ENCODE results near the gene AP4E1.

AP4E1 gene

DNA sequence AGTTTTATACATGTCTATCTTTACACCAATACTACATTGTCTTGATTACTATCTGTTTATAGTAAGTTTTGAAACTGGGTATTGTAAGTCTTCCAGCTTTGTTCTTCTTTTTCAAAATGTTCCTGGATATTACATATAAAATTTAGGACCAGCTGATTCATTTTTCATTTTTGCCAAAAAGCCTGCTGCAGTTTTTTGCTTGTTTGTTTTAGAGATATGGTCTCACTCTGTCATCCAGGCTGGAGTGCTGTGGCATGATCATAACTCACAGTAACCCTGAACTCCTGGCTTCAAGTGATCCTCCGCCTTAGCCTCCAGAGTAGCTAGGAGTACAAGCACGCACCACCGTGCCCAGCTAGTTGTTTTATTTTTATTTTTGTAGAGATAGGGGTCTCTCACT is 20.4 kb upstream of the AP4E1 start:
- no peak overlapping the region for H3K4me2 ChIP-seq (ENCODE audit: low read depth, low read length, poor library complexity, severe bottlenecking)
- no peaks in the 10 kb centered on the region for H4K20me1 ChIP-seq (ENCODE audit: low read depth, low read length)
- H3K79me2 ChIP-seq (ENCODE audit: insufficient read depth, low read length), result no peaks in the 10 kb centered on the region
- H2AFZ ChIP-seq (ENCODE audit: low read depth, low read length, severe bottlenecking), result no peak overlapping the region
- no peaks in the 10 kb centered on the region for H3K9me2 ChIP-seq (replicated peaks; ENCODE audit: insufficient read depth, low read length)
- H3K27ac ChIP-seq (ENCODE audit: low read depth, low read length), result no peak overlapping the region
- no peak overlapping the region for H3K9ac ChIP-seq (ENCODE audit: low read length)
- no peak for TF ChIP-seq EZH2phosphoT487 (conservative IDR thresholded peaks at IDR 0.05; ENCODE audit: low read length)
- TF ChIP-seq, protein P1, sequence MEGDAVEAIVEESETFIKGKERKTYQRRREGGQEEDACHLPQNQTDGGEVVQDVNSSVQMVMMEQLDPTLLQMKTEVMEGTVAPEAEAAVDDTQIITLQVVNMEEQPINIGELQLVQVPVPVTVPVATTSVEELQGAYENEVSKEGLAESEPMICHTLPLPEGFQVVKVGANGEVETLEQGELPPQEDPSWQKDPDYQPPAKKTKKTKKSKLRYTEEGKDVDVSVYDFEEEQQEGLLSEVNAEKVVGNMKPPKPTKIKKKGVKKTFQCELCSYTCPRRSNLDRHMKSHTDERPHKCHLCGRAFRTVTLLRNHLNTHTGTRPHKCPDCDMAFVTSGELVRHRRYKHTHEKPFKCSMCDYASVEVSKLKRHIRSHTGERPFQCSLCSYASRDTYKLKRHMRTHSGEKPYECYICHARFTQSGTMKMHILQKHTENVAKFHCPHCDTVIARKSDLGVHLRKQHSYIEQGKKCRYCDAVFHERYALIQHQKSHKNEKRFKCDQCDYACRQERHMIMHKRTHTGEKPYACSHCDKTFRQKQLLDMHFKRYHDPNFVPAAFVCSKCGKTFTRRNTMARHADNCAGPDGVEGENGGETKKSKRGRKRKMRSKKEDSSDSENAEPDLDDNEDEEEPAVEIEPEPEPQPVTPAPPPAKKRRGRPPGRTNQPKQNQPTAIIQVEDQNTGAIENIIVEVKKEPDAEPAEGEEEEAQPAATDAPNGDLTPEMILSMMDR (IDR thresholded peaks at IDR 0.05; ENCODE audit: insufficient read depth, low read length, poor library complexity, severe bottlenecking), result no peak
- H3K9me3 ChIP-seq (ENCODE audit: insufficient read depth, low read length), result no peaks in the 10 kb centered on the region
- no peaks in the 10 kb centered on the region for H3K36me3 ChIP-seq (ENCODE audit: low read length)
- H3F3A ChIP-seq (ENCODE audit: insufficient read depth), result no peaks in the 10 kb centered on the region
- no peak overlapping the region for H3K4me3 ChIP-seq (ENCODE audit: insufficient read depth, low read length, poor library complexity, severe bottlenecking)
- H3K27me3 ChIP-seq (ENCODE audit: low read length), result no peaks in the 10 kb centered on the region

DNA sequence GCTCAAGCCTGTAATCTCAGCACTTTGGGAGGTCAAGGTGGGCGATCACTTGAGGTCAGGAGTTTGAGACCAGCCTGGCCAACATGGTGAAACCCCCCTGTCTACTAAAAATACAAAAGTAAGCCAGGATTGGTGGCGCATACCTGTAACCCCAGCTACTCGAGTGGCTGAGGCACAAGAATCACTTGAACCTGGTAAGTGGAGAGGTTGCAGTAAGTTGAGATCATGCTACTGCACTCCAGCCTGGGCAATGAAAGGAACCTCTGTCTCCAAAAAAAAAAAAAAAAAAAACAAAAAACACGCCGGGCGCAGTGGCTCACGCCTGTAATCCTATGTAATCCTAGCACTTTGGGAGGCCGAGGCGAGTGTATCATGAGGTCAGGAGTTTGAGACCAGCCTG is 18.9 kb upstream of the AP4E1 start:
- Histone ChIP-seq H2AFZ (ENCODE audit: low read depth, low read length, severe bottlenecking) (no peak overlapping the region), H3K27me3 (ENCODE audit: low read length) (no peaks in the 10 kb centered on the region), H3K9ac (ENCODE audit: low read length) (no peak overlapping the region), H3F3A (ENCODE audit: insufficient read depth) (no peaks in the 10 kb centered on the region), H3K9me2 (replicated peaks; ENCODE audit: insufficient read depth, low read length) (no peaks in the 10 kb centered on the region), H3K36me3 (ENCODE audit: low read length) (no peaks in the 10 kb centered on the region), H3K4me3 (ENCODE audit: insufficient read depth, low read length, poor library complexity, severe bottlenecking) (no peak overlapping the region), H3K27ac (ENCODE audit: low read depth, low read length) (no peak overlapping the region), H3K79me2 (ENCODE audit: insufficient read depth, low read length) (no peaks in the 10 kb centered on the region), H4K20me1 (ENCODE audit: low read depth, low read length) (no peaks in the 10 kb centered on the region), H3K4me2 (ENCODE audit: low read depth, low read length, poor library complexity, severe bottlenecking) (no peak overlapping the region), H3K9me3 (ENCODE audit: insufficient read depth, low read length) (peaks cover 2% of the 10 kb centered on the region; the same call in 1 of the 2 replicates)
- no peak for TF ChIP-seq EZH2phosphoT487 (conservative IDR thresholded peaks at IDR 0.05; ENCODE audit: low read length)
- TF ChIP-seq, protein P1 (IDR thresholded peaks at IDR 0.05; ENCODE audit: insufficient read depth, low read length, poor library complexity, severe bottlenecking), result no peak

DNA sequence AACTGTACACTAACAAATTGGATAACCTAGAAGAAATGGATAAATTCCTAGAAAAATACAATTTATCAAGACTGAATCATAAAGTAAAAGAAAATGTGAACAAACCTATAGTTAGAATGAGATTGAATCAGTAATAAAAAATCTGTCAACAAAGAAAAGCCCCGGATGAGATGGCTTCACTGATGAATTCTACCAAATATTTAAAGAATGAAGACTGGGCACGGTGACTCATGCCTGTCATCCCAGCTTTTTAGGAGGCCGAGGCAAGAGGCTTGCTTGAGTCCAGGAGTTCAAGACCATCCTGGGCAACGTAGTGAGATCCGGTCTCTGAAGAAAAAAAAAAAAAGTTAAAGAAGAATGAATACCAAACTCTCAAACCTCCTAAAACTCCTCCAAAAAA is 17.7 kb upstream of the AP4E1 start:
- no peaks in the 10 kb centered on the region for H4K20me1 ChIP-seq (ENCODE audit: low read depth, low read length)
- H3K9ac ChIP-seq (ENCODE audit: low read length), result no peak overlapping the region
- no peak overlapping the region for H3K4me3 ChIP-seq (ENCODE audit: insufficient read depth, low read length, poor library complexity, severe bottlenecking)
- H3K36me3 ChIP-seq (ENCODE audit: low read length), result no peaks in the 10 kb centered on the region
- H2AFZ ChIP-seq (ENCODE audit: low read depth, low read length, severe bottlenecking), result no peak overlapping the region
- no peak overlapping the region for H3K4me2 ChIP-seq (ENCODE audit: low read depth, low read length, poor library complexity, severe bottlenecking)
- peaks cover 2% of the 10 kb centered on the region; the same call in 1 of the 2 replicates for H3K9me3 ChIP-seq (ENCODE audit: insufficient read depth, low read length)
- no peaks in the 10 kb centered on the region for H3K9me2 ChIP-seq (replicated peaks; ENCODE audit: insufficient read depth, low read length)
- no peaks in the 10 kb centered on the region for H3F3A ChIP-seq (ENCODE audit: insufficient read depth)
- no peaks in the 10 kb centered on the region for H3K27me3 ChIP-seq (ENCODE audit: low read length)
- H3K79me2 ChIP-seq (ENCODE audit: insufficient read depth, low read length), result no peaks in the 10 kb centered on the region
- H3K27ac ChIP-seq (ENCODE audit: low read depth, low read length), result no peak overlapping the region
- TF ChIP-seq, protein P1 (IDR thresholded peaks at IDR 0.05; ENCODE audit: insufficient read depth, low read length, poor library complexity, severe bottlenecking), result no peak
- no peak for TF ChIP-seq EZH2phosphoT487 (conservative IDR thresholded peaks at IDR 0.05; ENCODE audit: low read length)

Data from SU-DHL-6 (cell line).